HG02623 (cell line): ENCODE results near the gene TTC32.
A peak's percentile ranks its signal among the peaks of the same experiment; 100 is the strongest.
"Not testable (repeated sequence)": the region's sequence is repeated elsewhere in the genome, so short reads cannot be mapped to it uniquely, and the experiment has no call there.

Experiments used
- ATAC-seq: cut with Tn5 transposase; IDR thresholded peaks from one replicate; pipeline ENCODE4 v1.9.1; 2021; ENCODE audit warnings: moderate library complexity; ENCODE audit not compliant: unreplicated experiment

Gene TTC32

DNA sequence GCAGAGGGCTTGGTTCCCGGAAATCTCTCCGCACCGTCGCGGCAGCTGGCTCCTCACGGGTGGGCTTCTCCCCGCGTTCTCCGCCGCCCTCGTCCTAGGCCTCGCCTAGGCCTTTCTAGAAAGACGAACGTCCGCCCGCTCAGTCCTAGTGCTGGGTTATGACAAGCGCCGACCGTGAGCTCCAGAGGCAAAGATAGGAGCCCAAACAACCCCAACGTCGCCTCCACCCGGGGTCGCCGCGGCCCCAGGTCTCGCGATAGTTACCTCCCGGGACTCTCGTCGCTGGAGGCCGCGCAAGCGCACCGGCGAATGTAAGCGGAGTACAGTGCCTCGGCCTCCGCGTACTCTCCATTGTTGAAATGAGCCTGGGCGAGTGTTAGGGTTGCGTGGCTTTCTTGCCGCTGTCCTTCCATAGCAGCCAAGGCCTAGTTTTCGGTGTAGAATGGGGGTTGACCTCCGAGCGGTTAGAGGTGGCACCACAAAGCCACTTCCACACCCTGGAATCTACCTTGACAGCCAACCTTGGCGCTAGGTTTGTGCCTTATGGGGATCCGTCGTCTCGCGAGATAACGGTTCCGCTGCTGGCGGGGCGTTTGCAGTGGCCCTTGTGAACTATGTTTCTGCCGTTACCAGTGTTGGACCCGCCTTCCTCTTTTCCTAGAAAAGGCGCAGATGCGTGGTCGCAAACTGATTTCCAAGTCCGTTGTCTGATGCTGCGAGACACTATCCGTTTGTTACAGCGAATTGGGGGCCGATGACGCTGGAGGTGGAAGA, at the start of gene TTC32:
TTC32 (minus strand) TSS at position 542 of the 774 bp plus-strand sequence; CDS start at position 413, 129 bp downstream.
- peak; percentile 86 for ATAC-seq

DNA sequence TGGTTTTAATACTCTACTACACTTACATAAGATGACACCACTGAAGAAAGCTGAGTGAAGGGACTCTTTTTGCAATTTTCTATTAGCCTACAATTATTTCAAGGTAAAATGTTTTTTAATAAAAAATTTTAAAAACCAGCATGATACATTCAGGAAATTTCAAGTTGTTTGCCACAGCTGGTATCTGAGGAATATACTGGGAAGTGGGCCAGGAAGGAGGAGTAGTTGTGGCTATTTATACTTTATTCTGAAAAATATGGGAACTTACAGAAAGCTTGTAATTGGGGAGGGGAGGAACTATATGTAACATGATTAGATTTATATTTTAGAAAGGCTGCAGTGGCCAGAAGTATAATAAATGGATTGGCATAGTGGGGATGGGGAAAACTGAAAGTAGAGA, 47.3 kb upstream of the TTC32 start:
- no peak for ATAC-seq

DNA sequence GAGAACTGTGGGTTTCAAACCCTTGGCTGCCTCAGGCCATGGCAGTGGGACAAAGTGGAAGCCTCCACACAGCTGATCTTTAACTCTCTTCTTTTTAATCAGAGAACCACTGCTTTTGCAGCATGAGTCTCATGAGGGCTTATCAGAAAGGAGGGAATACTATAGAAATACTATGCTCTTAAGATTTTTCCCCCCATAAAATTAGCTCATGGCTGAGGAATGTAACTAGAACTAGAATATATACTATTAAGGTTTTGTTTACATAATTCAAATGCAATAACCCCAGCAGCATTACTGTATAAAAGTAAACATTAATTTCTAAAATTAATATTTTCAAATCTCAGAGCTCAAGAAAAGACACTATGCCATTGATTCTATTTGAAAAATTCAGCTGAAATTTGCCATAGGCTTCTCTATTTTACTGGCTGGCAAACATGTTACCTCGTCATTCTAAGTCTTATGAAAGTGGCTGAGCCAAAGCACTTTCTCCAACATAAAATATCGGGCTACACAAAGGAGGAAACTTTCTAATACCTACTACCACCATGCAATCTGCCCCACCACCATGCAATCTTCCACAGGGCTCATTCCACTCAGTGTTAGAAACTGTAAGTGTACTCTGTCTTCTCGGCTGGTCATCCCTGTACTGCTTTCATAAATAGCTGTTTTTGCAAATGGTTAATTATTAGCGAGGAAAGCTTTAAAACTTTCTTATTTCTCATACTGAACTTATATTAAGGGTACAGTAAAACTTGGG, 45.6 kb upstream of the TTC32 start:
- no peak for ATAC-seq

DNA sequence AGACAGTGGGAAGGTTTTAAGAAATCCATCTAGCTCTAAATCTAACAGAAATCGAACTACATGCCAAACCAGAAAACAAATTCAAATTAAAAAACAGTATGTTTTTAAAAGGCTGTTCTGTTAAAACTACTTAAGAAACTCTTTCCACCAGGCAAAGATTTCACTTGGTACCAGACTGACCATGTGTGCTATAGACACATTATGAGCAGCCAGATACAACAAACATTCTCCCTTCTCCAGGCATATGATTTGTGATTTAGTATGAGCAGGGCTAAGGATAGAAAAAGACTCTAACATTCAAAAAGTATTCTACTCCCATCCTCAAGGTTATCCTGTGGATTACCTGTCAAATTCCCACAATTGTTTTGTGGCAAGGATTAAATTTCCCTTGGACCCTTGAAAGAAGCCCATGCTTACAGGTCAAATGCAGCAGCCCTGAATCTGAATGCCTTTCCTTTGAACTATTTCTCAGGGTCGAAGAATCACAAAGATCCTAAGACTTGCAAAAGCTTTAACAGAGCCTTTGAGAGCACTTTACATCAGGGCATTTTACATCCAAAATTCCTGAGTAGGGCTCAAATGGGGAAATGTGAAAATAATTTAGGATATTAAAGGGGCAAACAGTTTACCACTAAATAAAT, 42.5 kb upstream of the TTC32 start:
- no peak for ATAC-seq

DNA sequence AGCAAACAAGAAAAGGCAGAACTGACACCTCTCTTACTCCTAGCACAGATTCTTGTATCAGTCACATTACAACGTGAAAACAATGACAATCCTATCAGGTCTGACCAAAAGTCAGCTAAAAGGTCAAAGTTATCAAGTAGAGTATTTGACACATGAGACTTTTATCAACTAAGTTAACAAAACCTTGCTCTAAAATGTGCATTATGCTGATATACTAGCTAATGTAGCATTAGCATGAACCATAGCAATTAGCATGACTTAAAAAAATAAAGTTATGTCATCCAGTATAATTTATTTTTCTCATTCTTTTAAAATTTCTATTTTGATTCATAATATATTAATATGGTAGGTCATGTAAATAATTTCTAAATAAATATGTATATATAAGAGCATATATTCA, 41.4 kb upstream of the TTC32 start:
- ATAC-seq = no peak

DNA sequence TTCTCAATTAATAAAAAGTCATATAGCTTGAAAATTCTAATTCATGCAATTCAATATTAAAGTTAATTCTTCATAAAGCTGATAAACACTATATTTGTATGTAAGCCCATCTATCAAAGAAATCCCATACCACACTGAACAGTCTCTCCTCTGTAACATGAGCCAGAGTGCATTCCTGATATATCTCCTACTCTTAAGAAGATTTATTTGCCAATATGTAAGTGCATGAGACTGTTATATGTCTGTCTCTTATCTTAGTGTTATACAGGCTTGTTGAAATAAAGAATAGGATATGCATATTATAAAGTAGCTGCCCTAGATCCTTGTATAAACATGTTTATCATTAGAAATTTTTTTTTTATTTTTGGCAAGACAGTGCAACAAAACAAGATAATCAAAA, 40.4 kb upstream of the TTC32 start:
- ATAC-seq = no peak

DNA sequence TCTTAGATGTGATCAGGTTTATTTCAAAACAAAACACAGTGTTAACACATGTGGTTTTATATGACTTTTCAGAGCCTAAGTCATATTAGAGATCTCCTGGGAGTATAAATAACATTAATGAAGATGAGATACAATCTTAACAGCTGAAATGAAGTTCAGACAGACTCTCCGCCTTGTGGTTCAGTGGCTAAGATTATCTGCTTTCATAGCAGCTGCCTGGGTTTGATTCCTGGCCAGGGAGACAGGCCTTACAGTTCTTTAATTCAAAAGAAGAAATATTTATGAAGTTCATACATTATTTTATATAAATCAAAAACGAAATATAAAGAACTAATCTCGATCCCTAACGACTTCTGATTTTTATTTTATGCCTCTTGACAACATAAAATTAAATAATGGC, 35.2 kb upstream of the TTC32 start:
- no peak for ATAC-seq

DNA sequence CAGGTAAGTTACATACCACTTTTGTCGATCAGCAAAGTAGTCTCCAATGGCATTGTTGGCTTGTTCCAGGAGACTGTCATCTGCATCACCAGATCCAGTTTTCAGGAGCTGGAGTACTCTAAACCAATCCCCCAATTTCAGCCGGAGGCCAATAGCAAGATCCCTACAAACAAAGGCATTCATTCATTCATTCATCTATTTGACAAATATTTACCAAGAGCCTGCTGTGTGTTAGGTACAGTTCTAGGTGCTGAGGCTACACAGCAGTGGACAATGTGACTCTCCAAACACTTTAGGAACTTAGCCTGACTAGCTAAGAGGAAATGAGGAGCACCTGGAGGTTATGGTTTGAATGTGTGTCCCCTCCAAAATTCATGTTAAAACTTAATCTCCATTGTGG, 34.4 kb upstream of the TTC32 start:
- no peak for ATAC-seq

DNA sequence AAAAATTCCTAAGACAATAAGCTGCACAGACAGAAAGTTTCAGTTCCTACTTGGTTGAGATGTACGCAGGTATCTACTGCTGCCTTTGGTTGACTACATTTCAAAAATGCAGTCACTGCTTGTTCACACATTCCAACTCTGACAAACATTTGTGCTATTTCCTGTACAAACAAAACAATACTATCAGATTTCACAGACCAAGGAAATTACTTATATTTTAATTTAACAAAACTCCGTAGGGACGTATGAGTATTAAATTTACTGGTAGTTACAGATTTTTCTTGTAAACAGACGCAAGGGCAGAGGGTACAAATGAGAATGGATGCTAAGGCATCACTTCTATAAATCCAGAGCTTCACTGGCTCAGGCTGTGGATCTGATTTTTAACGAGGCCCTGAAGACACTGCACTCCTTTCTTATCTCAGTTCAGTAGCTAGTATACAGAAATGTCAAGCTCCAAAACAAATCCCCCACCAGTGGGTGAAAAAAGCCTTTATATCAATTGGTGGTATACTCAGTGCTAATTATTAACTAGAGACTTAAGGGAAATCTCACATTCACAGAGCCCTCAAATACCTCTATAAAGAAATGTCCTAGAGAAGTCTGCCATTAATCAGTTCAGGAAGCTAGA, 31.7 kb upstream of the TTC32 start:
- ATAC-seq = peak; percentile 66

DNA sequence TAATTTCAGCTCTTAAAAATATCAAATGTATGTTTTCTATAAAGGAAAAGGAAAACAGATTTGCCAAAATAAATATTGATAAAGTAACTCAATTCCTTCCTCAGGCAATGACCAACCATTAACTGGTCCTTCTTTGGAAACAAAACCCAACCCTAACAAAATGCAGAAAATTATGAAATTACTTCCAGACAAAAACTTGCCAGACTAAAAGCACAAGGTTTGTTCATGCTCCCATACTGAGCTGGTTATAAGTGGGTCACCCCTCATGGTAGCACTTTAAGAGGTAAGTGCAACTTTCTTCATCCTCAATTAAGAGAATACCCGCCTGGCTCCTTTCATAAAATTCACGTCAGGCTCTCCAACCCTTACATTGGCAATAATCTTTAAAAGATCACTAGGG, 31.1 kb upstream of the TTC32 start:
- no peak for ATAC-seq

DNA sequence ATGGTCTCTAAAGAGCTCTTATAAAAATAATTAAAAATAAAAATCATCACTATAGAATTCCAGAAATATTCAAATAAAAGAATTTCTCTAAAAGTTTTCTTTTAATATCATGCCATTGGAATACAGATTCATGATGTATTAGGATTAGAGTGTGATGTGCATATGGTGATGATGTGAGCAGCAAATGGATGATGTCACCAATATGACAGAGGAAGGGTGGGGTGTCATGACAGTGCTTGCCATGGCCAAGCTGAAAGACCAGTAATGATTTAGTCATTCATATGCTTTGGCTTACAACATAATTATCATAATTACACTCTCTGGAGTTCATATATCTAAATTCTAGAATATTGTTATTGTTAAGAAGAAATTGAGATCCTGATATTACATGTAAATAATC, 27.4 kb upstream of the TTC32 start:
- ATAC-seq = no peak

DNA sequence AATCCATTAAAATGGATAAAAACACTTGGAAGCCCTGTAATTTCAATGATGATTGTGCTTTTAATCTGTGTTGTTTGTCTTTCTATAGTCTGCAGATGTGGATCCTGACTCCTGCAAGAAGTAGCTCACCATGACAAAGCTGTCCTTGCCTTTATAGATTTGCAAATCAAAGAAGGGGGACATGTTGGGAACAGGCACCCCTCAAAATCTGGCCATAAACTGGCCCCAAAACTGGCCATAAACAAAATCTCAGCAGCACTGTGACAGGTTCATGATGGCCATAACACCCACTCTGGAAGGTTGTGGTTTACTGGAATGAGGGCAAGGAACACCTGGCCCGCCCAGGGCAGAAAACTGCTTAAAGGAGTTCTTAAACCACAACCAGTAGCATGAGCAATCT, 26.0 kb upstream of the TTC32 start:
- not testable (repeated sequence) for ATAC-seq

DNA sequence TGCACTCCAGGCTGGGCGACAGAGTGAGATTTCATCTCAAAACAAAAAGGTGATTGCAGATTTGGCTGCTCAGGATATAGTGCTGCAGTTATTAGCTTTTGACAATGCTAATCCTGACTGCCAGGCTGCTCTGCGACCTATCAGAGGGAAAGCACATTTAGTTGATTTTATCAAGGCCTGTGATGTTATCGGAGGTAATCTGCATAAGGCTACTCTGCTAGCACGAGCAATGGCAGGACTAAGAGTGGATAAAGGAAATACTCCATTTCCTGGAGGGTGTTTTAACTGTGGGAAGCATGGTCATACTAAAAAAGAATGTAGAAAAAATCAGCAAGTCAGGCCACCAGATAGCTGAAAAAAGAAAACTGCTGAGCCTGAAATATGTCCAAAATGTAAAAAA, 22.7 kb upstream of the TTC32 start:
- not testable (repeated sequence) for ATAC-seq

DNA sequence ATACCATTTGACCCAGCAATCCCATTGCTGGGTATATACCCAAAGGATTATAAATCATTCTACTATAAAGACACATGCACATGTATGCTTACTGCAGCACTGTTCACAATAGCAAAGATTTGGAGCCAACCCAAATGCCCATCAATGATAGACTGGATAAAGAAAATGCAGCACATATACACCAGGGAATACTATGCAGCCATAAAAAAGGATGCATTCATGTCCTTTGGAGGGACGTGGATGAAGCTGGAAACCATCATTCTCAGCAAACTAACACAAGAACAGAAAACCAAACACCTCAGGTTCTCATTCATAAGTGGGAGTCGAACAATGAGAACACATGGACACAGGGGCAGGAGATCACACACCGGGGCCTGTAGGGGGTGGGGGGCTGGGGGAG, 20.4 kb upstream of the TTC32 start:
- not testable (repeated sequence) for ATAC-seq

DNA sequence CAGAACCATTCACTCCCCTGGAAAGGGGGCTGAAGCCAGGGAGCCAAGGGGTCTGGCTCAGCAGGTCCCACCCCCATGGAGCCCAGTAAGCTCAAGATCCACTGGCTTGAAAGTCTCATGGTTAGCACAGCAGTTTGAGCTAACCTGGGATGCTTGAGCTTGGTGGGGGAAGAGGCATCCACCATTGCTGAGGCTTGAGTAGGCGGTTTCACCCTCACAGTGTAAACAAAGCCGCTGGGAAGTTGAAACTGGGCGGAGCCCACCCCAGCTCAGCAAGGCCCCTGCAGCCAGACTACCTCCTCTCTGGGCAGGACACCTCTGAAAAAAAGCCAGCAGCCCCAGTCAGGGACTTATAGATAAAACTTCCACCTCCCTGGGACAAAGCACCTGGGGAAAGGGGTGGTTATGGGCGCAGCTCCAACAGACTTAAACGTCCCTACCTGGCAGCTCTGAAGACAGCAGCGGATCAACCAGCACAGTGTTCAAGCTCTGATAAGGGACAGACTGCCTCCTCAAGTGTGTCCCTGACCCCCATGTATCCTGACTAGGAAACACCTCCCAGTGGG, 14.7 kb upstream of the TTC32 start:
- no peak for ATAC-seq

DNA sequence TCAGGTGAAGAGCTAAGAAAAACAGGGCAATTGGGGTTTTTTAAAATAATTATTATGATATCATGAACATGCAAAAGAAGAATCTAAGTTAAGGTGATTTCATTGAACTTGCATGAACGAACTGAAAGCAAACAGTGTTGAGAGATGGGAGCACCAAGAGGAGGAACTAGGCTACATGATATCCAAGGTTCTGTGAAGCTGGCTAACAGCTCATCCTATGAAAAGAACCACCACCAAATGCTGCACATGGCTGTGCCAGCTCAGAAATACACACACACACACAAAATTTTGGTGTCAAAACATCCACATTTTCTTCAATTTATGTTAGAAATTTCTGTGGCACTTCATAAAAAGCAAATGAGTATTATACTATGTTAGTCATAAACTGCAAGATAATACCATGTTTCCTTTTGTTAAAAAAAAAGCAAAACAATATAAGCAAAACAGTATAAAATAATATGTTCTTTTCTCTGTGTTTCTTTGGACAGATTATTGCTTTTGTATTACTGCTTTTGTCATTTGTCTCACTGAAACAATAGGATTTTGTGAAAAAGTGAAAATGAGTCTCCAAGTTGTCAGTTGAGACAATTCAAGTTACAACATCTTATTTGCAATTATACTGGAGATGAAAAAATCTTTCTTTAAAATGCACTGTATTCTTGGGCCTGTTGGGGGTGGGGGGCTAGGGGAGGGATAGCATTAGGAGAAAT, 12.6 kb upstream of the TTC32 start:
- no peak for ATAC-seq

DNA sequence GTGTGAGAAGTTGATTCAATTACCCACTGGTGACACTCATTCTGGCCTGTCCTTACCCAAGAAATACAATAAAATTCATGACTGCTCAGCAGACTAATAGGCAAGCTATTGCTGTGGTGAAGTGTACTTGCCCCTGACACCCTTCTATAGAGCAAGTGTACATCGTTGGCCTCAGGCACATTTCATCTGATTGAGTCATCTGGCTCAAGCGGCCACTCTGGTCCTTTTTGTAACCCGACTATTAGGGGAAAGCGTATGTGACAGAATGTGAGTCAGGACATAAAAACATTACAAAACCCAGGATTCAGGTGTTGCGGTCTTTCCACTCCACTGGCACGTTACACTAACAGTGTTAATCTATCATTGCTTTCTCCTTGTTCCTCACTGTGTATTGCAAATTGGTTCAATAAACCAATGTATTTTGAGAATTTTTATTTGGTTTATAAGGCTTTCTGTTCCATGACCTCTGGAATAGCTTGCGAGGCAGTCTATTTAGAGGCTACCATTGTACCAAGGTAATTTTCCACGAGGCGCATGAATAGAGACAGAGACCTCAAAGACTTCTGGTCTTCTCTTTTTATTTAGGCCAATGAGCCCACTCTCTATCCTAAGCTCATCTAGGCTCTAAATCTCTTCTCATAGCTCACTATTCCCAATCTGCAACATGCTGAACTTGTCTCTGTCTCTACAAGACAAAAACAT, 10.2 kb upstream of the TTC32 start:
- no peak for ATAC-seq

DNA sequence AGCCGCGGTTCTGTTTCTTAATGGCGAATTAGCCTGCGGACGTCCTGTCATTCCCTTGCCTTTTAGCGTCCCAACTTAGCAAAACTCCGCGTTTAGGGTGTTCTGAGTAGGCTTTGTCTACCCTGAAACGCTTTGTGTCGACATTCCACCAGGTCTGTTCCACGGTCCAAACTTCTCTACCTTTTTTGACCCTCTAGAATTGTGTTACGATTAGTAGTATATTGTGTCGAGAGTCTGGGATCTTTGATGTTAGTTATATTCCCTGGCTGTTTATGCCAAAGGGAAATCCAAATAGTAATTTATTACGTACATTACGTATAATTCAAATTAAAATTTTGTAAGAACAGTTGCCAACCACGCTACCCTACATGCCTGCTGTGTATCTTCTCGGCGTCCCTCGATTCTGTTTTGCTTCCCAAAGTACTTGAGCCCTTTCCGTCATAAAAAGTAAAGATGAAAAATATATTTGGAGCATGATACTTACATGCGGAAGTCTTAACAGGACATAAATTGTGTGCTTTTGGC, 495 bp upstream of the TTC32 start:
- peak; percentile 2 for ATAC-seq

DNA sequence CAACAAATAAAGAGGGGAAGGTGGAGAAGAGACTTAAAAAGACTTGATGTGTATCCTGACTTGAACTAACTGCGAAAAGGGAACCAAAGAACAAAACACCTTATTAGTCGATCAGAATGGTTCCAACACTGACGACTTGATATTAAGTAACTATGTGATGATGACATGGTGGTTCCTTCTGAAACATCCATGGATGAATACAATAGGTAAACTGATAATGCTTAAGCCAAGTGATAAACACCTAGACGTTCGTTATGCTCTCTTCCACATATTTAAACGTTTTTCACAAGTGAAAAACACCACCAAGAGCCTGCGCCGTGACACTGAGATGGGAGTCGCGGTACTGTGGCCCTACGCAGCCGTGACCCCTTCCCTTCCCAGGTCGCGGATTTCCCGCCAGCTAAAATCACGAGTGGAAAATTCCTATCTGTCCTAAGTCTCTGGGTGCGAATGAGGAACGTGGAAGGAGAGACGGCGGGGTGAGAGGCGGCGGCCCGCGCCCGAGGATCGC, 797 bp downstream of the TTC32 start:
- peak; percentile 1 for ATAC-seq
